NCI-H2107 (cell line): ENCODE results near the gene HRCT1.
"Not testable (repeated sequence)": the region's sequence is repeated elsewhere in the genome, so short reads cannot be mapped to it uniquely, and the experiment has no call there.

Source experiments
- DNase-seq: peaks from one replicate; lab custom pipeline; 2025; lab: John Stamatoyannopoulos, UW

Gene HRCT1

DNA sequence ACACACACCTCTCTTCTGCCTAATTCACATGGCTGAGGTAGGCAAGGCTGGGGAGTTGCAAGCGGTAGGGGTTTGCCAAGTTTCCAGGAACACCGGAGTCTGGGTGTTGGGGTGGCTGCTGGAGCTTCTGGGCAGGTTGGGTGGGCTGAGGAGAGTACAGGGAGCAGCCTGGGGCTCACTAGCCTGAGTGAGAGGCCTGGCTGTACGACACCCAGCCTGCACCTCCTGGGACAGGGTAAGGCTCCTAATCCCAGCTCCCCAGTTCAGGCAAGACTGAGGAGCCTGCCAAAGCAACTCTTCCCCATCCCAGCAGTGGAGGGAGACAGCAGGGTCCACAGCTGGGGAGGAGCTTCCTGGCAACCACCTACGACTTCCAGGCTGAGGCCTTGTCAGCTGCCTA, 11.3 kb downstream of the HRCT1 start:
- DNase-seq: no peak

DNA sequence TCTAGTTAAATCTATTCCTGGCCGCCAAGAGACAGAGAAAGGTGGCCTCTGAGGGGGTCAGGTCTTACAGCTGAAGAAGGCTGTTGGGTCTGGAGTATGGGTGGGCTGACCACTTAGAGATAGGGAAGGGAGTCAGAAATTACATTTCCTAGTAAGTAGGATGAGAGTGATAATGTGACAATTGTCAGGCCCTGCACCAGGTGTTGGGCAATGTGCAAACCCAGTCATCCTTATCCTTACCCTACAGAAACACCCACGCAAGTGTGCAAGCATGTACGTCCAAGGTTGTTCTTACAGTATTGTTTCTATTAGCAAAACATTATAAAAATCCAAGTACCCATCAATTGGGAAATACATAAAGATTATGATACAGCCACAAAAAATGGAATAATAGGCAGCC, 12.8 kb downstream of the HRCT1 start:
- DNase-seq: no peak

DNA sequence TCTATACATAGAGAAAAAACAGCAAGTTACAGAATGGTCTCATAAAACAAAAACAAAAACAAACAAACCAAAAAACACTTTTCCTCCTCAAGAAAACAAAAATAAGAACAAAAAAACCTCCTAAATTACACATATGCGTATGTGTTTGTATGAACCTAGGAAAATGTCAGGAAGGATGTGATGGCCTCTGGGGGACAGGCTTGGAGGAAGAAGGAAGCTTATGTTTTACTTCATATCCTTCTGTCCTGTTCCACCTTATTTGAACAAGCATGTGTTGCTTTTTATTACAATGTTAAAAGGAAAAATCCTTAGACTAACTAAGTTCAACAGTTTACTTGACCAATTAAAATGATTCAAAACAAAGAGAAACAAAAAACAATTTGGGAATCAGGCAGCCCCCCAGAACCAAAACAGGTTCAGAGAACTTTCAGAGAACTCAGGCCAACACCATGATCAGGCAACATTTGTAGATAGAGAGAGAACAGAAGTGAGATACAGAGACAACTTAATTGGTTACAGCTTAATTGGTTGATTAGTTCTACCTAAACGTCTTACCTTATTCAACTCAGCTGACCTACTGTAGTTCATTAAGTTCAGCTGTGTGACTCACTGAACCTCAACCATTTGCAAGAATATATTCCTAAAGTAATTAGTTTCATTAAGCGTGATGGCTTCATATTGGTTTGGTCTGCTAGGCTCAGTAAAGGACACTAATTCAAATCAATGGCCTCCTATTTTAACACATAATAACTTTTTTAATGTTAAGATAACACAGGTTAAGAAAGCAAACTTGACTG, 13.4 kb downstream of the HRCT1 start:
- DNase-seq: no peak

GRCh38 chr9:35920051-35920620, 14.1 kb downstream of the HRCT1 start:
- DNase-seq: no peak

- no peak for DNase-seq
Observed at GRCh38 chr9:35923598-35923926, 17.6 kb downstream of the HRCT1 start.

- no peak for DNase-seq
Observed at GRCh38 chr9:35923927-35924763, 18.1 kb downstream of the HRCT1 start.

DNA sequence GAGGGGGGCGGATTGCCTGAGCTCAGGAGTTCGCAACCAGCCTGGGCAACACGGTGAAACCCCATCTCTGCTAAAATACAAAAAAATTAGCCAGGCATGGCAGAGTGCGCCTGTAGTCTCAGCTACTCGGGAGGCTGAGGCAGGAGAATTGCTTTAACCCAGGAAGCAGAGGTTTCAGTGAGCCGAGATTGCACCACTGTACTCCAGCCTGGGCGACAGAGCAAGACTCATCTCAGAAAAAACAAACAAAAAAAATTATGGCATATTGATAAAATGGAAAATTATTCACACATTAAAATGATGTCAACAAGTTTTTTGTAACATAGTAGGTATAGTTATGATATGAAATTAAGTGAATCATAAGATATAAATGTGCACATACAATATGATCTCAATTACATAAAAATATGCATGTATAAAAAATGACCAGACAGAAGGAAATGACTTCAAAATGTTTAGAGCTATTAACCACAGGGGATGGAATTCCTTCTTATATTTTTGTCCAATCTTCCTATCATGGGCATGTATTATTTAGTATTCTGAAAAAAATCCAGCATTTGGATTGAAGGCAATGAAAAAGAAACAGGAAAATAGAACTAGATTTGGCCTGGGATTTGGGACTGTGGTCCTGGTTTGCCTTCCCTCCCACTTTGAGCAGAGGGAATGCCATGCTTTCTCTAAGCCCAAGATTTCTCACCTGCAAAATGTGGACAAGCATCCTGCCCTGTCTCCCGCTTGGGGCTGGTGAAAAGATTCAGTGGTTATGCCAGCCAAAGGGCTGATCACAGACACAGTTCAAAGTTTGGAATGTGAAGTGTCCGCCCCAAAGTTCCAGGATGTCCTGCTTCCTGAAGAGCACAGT, 22.8 kb downstream of the HRCT1 start:
- no peak for DNase-seq

DNA sequence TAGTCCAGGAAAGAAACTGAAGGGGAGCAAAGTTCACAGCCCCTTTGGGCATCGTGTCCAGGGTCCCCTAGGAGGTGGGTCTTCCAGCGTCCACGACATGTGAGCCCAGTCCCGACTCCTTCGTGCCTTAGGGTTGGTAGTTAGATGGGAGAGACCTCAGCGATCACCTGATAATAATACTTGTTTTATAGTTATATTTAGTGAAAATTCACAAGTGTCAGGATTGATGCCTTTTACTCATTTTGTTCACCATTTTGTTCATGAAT, 23.4 kb downstream of the HRCT1 start:
- DNase-seq: no peak

DNA sequence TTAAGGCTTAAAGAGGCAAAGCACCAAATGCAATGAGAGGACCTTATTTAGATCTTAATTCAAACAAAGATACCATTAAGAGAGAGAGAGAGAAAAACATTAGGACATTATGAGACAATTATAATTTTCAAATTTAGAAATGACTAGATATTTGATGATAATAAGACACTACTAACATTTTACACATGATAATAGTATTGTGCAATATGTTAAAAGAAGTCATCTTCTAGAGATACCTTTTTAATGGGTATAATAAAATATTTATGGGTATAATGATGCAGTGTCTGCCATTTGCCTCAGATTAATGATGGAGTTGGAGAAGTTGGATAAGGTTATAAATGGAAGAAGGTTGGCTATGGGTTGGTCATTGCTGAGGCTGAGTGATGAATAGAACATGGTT, 24.5 kb downstream of the HRCT1 start:
- DNase-seq: no peak

GRCh38 chr9:35930989-35931388, 25.0 kb downstream of the HRCT1 start:
- DNase-seq: no peak

DNA sequence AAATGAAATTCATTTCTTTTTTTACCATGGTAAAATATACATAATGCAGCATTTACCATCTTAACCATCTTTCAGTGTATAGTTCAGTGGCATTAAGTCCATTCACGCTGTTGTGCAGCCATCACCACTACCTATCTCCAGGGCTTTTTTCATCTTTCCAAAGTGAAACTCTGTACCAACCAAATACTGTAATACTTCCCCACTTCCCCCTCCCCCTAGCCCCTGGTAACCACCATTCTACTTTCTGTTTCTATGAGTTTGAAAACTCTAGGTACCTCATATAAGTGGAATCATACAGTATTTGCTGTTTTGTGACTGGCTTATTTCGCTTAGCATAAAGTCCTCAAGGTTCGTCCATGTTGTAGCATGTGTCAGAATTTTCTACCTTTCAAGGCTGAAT, 26.7 kb downstream of the HRCT1 start:
- DNase-seq: no peak

DNA sequence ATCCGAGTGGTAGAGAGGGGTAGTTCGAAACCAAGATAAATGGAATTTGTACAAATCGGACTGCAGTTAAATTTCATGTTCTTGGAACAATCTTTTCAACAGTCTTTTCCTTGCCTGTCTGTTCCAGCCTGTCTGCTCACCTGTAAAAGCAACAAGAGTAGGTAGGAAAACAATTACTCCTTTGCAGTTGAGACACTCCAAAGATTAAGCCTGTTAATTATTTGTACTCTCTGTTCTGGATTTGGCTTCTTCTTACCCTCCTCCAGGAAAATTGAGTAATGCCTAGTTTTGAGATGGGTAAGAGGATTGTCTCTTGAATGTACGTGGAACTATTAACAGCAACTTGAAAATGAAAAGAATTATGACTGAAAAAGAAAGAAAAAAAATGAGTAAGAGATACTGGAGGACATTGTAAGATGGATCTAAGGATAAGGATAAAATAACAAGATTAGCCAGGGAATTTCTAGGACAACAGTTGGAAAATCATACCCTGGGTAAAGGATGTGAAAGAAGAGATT, 27.6 kb downstream of the HRCT1 start:
- no peak for DNase-seq

DNA sequence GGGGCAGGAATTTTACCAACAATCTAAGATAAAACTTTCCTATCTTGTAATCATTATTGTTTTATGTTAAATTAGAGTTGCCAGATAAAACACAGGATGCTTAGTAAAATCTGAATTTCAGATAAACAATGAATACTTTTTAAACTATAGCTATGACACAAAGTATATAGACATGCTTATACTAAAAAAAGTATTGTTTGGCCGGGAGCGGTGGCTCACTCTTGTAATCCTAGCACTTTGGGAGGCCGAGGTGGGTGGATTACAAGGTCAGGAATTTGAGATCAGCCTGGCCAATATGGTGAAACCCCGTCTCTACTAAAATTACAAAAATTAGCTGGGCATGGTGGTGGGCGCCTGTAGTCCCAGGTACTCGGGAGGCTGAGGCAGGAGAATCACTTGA, 28.1 kb downstream of the HRCT1 start:
- DNase-seq: not testable (repeated sequence)

- no peak for DNase-seq
Observed at GRCh38 chr9:35935261-35935660, 29.3 kb downstream of the HRCT1 start.

DNA sequence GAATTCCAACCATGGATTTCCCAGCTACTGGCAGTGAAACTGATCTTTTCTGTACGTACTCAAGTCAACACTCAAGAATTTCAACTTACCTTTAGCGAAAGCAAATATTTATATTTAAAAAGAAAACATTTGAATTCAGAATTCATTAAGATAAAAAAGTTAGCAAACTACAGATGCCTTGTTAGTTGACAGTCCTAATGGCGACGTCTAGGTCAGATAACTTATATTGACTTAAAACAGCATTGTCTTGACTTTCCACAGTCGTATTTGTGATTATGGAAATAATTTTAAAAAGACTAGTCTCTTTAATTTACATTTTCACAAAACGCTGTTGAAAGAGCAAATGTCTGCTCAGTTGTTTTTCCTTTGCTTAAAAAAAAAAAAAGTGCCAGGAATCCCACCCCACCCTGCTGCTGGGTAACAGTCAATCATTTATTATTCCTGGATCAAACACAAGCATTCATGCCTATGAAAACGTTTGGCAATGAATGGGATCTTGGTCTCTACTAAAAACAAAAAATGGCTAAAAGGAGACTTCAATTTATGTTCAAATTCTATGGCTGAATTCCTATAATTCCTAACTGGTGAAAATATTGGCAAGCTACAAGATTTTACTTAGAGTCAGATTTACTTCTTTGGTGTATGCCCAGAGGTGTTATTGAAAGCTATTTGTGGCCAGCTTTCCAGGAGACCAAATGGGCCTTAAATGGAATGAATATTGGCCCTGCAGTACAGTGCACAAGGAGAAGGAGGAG, 29.9 kb downstream of the HRCT1 start:
- DNase-seq: no peak

- no peak for DNase-seq
Observed at GRCh38 chr9:35937227-35937626, 31.2 kb downstream of the HRCT1 start.

- DNase-seq: no peak
Observed at GRCh38 chr9:35938474-35939356, 32.7 kb downstream of the HRCT1 start.

- no peak for DNase-seq
Observed at GRCh38 chr9:35939679-35940250, 33.8 kb downstream of the HRCT1 start.

GRCh38 chr9:35940458-35941407, 34.7 kb downstream of the HRCT1 start:
- no peak for DNase-seq
